Central memory CD4-positive, alpha-beta T cell (primary cell): Measurements from ENCODE around the gene CHRM1.

ENCODE experiments used
- DNase-seq: peaks from one replicate; pipeline ENCODE4 v3.0.0; 2022

CHRM1 gene

DNA sequence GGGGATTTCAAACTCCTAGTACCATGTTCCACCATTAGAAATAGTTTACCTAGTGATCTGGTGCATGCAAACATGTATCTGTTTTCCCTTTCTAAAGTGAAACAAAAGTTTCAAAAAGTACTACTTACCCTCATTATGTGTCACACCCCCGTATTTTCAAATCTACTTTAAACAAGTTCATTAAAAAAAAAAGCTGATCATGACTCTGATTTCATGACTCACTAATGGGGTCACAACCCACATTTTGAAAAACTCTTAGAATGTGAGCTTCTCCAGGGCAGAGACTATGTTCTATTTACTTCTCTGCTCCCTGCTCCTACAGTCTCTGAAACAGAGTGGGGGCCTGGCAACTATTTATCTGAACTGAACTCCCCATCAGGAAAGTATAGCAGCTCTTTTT is 18.2 kb downstream of the CHRM1 start:
- DNase-seq: no peak

DNA sequence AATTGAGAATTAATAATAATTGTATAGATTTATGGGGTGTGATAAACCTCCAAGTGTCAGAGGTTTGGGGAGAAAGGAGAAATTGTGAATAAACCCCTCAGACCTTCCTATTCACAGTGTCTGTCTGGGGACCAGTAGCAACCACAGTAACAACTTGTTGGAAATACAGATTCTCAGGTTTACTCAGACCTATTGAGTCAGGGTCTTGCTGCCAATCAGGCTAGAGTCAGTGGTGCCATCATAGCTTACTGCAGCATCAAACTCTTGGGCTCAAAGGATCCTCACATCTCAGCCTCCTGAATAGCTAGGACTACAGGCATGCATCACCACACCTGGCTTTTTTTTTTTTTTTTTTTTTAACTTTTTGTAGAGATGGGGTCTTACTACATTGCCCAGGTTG is 23.1 kb downstream of the CHRM1 start:
- DNase-seq: no peak

- no peak for DNase-seq
Measured at GRCh38 chr11:62897311-62897710, 23.9 kb downstream of the CHRM1 start.

DNA sequence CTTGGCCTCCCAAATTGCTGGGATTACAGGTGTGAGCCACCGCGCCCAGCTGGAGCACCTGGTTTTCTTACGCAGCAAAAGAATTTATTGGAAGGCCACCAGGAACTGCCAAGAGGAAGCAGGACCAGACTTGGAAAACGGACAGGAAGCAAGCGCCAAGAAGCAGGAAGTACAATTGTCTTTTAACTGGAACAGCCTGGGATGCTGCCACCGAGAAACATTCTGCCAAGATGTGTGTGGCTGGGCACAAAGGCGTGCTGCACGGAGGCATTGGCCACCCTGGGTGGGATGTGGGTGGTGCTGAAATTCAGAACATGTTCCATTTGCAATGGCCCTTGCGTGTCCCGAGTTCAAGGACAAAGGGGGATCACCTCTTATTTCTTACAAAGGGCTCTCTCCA is 25.1 kb downstream of the CHRM1 start:
- no peak for DNase-seq

DNA sequence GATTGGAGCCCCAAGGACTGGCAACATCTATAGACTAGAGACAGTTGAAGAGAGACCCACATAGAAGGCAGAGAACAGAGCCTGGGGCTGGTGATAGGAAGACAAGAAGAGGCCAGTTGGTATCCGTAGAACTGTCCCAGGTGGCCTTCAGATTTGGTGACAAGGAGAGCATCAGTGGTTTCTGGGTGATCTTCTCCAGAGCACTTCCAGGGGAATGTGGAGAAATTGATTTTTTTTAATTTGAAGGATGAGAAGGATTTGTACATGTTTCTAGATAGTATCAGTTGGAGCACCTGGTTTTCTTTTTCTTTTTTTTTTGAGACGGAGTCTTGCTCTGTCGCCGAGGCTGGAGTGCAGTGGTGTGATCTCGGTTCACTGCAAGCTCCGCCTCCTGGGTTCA is 25.7 kb downstream of the CHRM1 start:
- DNase-seq: no peak

GRCh38 chr11:62892077-62892922 is 28.9 kb downstream of the CHRM1 start:
- DNase-seq: no peak

GRCh38 chr11:62889484-62890437 is 31.4 kb downstream of the CHRM1 start:
- DNase-seq: no peak

GRCh38 chr11:62889126-62889483 is 32.1 kb downstream of the CHRM1 start:
- DNase-seq: no peak

- no peak for DNase-seq
Measured at GRCh38 chr11:62888406-62888805, 32.8 kb downstream of the CHRM1 start.

DNA sequence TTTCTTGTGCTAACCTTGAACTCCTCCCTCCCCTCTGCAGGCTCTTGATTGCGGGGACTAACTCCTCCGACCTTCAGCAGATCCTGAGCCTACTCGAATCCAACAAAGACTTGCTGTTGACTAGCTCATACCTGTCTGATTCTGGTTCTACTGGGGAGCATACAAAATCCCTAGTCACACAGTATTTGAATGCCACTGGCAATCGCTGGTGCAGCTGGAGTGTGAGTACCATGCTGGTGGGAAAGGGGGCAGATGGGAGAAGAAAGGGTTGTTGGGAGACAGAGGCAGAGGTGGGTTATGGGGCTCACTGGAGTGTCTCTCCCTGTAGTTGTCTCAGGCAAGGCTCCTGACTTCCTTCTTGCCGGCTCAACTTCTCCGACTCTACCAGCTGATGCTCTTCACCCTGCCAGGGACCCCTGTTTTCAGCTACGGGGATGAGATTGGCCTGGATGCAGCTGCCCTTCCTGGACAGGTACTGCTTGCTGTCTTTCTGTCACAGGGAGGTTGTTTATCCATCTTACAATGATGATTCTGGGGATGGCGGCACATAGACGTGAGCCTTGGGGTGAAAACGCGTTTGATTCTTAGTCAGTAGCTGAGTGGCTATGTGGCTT is 35.9 kb downstream of the CHRM1 start:
- DNase-seq: no peak

GRCh38 chr11:62883673-62884072 is 37.5 kb downstream of the CHRM1 start:
- DNase-seq: no peak

- no peak for DNase-seq
Measured at GRCh38 chr11:62882788-62883501, 38.2 kb downstream of the CHRM1 start.

DNA sequence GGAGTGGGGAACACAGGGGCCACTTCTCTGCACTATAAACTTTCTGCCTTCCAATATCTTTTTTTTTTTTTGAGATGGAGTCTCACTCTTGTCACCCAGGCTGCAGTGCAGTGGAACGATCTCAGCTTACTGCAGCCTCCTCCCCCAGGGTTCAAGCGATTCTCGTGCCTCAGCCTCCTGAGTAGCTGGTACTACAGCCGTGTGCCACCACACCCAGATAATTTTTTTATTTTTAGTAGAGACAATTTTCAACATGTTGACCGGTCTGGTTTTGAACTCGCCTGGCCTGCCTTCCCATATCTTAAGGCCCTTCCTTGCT is 38.8 kb downstream of the CHRM1 start:
- no peak for DNase-seq

- DNase-seq: peak; percentile 89
Measured at GRCh38 chr11:62881579-62882430, 39.4 kb downstream of the CHRM1 start.

GRCh38 chr11:62880803-62881578 is 40.2 kb downstream of the CHRM1 start, which contains the start of gene SLC3A2:
Gene SLC3A2, plus strand, starts transcription at chr11:62880896. Its CDS starts 128 bp downstream, at chr11:62881024.
- peak; percentile 85 for DNase-seq

- DNase-seq: no peak
Measured at GRCh38 chr11:62880231-62880802, 40.8 kb downstream of the CHRM1 start.

DNA sequence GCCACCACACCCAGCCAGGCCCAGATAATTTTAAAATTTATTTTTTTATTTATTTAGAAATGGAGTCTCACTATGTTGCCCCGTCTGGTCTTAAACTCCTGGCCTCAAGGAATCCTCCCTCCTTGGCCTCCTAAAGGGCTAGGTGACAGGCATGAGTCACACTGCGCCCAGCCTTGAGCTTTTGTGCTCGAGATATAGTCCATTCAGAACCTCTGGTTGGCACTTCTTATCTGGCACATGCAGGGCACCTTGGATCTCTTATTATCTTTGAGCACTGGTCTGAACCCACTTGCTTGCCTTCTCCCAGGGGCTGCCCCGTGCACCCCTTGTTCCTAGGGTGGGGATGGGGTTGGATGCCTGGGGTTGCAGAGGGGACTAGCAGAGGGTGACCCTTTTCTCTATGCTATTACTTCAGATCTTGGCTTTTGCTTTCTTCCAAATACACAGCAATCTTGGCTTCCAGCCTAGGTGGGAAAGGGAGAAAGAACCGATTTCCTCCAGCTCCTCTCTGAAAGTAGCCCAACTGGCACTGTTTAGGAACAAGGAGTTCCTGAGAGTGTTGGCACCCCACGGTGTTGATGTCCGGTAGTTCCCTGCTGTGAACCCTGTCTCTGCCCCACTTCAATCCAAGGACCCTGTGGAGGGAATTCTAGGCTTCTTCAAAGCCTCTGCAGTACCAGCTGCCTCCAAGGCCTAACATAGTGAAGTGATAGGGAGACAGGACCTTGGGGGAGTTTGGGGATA is 41.8 kb downstream of the CHRM1 start:
- DNase-seq: no peak

- no peak for DNase-seq
Measured at GRCh38 chr11:62876712-62877111, 44.5 kb downstream of the CHRM1 start.

- DNase-seq: no peak
Measured at GRCh38 chr11:62875698-62876478, 45.3 kb downstream of the CHRM1 start.
